GM19455 (cell line): Measurements from ENCODE around the gene CCBE1.

ENCODE experiments used
- ATAC-seq: cut with Tn5 transposase; IDR thresholded peaks from one replicate; pipeline ENCODE4 v1.9.1; 2021; ENCODE audit not compliant: unreplicated experiment

Gene CCBE1

DNA sequence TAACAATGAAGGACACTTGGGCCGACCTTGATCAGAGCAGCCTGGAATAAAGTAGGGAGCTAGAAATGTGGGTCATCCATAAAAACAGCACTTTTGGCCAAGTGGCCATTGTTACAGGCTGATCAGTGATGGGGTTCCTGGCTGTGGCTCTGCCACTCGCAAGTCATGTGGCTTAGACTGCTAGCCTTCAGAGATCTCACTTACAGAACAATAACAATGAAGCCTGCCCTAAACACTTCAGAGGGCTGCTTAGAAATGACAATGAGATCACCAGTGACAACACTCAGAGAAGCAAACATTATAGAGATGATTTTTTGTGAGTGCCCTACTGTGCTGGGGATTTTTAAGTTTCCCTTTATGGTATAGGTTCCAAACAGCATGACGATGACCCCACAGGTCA, 230.2 kb downstream of the CCBE1 start:
- ATAC-seq, result no peak

DNA sequence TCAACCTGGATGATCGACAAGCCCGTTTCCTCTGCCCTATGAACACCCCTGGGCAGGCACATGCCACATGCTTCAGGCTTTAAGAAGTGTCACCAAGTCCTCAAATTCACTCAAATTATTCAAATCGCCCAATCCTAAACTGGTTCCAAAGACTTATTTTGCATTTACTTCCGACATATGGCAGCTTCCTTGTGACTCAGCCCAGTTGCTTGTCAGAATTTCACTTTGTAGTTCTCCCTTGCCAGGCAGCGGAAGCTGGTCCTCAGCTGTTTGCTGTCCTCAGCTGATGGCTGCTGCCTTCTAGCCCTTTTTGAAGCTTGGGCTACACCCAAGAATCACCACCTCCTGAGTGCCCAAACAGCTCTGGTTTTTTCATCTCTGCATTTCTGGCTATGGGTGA, 232.7 kb downstream of the CCBE1 start:
- ATAC-seq, result no peak

DNA sequence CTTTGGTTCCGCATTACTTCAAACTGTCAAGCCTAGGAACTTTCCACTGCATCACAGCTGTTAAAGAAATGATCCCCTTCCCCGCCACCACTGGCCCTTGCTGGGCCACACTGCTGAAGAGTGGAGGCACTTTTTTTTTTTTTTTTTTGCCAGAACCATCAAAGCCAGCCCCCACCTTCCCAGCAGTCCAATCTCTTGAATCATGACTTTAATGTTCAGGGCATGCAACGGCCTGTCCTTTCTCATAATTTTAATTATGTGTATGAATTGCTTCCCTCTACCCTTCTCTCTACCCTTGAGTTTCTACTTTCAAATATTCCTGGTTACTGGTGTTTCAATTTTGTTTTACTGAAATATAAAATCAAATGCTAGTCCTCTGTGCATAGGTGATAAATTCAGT, 236.1 kb downstream of the CCBE1 start:
- ATAC-seq, result no peak

DNA sequence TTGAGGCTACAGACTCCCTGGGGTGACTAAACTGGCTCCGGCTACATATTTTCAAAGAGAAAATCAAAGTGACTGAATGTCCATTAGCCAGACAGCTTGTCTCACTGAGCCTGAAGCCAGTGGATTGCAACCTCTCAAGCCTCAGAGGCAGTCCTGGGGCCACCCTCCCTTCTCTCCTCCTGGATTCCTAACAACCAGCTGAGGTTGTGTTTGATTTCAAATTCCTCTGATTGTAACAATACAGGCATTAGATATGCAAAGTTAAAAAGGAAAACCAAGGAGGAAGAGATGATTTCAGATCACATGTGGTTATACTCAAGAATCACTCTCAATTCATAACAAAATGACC, 237.2 kb downstream of the CCBE1 start:
- no peak for ATAC-seq

DNA sequence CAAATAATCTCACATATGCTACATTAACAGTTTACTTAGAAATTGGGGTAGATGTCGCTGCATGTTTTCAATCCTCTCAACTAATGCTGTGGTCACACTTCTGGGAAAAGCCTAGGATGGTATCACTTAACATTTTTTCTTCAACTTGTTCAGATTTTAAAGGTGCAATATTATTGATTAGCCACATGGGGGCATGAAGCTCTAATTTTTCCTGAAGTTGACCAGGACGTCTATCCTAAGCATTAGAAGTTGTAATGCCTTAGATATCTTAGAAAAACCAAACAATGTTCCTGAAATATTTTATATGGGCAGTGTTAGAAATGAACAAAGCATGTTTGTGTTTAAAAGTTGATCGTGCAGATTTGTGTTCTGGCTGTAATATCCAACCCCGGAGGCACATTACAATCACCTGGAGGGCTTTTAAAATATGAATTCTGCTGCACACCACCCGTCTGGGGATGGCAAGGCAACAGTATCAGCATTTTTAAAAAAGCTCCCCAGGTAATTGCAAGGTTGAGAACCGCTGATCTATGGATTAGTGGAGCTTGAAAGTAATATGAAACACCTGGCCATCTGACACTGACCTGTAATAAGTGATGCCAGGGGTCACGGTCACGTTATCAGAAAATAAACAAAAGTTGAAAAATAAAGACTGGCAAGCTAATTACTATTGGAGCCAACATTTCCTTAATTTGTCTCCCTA, 237.7 kb downstream of the CCBE1 start:
- no peak for ATAC-seq

DNA sequence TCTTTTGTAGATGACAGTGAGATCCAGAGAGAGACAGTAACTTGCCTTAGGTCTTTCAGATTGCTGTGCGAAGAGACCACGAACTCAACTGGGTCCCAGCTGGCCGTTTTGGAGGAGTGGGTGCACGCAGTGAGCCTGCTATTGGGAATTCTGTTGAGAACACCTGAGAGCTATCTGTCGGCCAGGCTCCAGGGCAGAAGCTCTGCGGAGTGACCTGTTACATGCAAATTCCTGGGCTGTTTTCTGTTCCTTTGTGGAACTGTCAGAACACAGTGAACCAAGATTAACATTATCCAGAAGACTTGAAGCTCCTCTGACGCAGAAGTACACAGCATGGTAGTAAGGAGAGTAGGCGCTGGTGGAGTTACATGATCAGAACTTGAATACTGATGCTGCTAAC, 238.6 kb downstream of the CCBE1 start:
- ATAC-seq, result no peak

DNA sequence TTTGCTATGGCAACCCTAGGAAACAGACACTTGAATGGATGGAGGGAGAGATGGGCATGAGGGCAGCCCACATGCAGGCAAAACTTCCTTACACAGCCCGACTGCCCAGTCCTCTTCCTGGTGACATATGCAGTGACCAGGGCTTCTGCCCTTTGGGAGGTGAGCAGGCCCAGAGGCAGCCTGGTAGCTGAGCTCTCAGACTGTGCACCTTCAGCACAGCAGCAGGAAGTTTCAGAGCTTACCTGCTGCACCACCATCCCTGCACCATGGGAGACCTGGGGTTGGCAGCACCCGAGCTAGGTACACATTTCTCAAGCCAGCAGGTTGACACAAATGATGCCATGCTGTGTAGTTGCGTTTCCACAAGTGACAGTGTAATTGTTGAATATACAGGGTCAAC, 240.6 kb downstream of the CCBE1 start:
- ATAC-seq, result no peak

DNA sequence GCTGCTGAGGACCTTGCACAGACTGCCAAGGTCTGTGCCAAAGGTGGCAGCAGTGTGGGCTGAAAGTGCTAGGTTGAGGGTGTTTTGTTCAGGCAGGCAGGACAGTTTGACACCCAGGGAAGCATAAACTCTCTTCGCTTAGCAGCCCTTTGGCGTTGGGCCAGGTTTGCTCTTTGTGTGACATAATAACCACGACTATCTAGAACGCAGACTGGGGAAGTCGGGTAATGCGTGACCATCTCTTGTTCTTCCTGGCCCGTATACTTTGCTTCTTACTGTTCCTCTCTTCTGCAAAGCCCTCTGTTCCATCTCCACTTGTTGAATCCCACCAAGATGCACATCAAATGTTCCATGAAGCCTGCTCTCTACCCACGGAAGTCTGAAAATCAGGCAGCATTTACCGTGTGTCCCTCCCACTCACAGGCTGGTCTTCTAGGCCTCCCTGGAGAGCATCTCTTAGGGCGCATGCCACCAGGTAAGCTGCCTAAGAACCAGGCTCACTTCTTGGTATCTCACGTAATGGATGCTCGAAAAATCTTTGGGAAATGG, 241.4 kb downstream of the CCBE1 start:
- no peak for ATAC-seq

DNA sequence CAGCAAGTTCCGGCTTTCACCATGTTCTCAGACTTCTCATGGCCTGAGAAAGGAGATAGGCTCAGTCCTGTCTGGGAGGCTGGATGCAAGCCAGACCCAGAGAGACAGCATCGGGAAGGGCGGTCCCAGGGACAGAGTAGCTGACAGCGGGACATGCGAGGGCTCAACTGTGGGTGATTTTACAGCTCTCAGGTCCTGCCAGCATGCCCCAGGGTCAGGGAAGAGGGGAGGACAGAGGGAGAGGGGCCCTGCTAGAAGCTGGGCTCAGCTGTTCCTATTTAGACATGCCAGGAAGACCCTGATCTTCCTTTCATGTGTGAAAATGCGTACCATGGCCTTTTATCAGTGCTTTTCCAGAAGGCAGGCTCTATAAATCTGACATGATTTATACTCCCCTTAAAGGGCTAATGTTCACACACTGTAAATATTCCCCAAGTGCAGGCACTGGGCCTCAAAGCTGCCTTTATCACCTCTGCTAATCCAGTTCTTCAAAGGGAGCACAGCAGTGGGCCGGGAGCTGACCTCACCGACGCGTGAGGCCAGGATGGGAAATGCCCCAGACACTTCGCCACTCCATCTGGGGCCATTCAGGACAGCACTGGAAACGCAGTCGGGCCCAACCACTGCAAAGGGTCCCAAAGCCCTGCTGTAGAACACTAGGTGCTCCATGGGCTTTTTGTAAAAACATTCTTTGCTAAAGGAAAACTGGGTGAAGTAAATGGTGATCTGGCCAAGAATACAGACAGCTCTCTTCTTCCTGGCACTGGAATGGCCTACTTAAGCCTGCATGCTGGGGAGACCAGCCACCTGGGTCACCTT, 242.1 kb downstream of the CCBE1 start:
- ATAC-seq, result no peak

DNA sequence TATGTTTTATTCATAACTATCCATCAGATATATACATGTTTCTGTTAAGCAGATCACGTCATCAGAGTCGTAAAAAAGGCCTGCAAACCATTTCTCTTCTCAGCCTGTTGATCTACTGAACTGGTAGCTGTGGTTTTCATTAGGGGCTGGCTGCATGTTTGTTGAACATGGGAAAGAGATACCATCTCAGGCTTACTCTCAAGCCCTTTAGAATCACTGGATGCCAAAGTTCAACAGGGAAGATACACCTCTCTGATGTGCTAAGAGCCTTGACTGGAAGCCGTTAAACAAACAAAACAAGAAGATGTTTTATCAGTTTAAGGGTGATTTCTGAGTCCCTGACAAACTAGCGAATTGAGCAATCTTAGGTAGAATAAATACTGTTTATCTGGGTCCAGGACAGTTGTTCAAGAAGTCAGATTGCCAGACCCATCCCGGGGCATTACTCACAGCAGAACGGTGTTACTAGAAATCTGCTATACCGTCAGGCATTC, 243.7 kb downstream of the CCBE1 start:
- ATAC-seq, result no peak

DNA sequence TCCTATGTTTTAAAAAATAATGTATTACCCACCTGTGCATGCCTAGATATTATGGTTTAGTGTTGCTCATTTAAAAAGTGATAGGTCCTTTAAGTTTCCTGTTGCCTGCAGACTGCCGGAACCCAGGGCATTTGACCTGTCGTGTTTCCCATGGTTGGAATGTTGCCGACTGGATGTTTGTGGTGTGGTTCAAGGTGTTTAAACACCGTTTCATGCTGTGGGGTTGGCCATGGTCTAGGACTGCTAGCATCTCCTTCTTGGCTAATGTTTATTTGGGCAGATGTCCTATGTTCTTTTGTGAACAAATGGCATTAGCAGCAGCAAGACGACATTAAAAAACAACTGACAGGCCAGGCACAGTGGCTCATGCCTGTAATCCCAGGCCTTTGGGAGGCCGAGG, 245.3 kb downstream of the CCBE1 start:
- no peak for ATAC-seq

DNA sequence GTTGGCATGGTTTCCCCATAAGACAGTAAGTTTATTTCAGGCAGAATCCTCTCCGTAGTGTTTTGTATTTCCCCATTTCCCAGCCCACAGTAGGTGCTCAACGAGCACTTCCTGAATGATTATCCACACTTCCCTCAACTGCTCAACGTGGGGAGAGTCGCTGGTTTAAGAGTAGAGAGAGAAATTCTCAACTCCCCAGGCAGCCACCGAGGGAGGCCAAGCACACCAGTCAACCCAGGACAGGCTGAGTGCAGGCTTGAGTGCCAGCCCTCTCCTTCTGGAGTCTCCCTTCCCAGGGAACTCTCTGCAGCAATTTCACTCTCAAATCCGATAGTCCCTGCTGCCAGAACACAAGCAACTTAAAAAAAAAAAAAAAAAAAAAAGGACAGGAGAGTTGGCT, 246.2 kb downstream of the CCBE1 start:
- ATAC-seq, result no peak

DNA sequence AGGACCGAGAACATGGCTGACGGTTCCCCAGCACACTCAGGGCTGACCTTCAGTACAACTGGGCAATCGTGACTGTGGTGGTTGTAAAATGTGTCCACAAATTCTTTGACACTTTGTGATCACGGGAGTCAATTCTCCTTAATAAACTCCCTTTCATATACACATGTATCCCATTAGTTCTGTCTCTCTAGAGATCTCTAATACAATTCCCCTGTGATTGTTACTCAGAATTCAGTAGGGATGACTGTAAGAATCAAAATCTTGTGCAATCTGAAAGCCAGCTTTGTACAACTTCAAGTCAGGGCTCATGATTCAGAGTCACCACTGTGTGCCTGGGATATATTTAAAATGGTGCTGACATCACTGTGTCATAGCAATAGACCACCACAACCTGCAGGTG, 248.7 kb downstream of the CCBE1 start:
- ATAC-seq, result no peak

DNA sequence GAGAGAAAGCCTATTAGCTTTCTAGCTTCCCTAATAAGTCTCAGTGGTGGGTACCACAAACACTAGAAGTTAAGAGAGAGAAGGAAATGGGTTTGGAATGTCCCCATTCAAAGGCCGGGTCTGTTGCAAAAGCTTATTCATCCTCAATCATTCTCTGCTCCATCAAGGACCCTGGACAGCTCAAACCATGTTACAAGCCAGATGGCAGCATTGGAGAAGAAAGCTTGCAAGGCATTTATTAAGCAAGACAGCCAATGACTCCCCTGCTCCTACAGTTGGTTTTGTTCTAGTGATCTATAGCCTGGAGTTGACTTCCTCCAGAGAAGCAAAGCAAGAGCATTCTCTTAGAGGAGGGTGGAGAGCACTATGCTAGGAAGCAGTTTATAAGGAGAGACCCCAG, 251.2 kb downstream of the CCBE1 start:
- ATAC-seq, result no peak

DNA sequence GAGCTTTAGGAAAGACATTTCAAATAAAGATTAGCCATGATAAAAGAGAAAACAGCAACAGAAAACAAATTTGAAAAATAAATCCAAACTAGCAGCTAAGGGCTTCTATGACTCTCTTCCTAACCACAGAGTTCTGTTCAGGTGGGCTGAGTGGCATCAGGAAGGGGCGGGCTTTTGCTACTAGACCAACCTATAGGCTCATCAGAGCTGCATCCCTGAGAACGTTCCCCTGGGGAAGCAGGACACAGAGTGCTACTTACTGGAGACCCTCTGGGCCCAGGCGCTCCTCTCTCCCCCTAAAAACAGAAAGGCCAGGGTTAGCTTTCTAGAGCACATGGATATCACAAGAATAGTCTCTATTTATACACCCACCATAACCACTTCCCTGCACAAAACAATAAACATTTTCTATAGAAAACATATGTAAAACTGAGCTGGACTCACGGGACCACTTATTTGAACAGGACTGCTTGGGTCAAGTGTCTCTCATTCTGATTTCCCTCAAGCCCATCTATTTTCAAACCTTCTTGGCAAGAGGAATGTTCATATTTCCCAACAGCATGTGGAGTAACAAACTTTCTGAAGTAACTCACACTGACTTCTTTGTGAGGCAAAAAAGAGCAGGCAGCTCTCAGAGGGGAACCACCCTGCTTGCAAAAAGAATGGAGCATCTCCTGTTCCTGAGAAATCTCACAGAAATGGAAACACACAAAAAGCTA, 259.2 kb downstream of the CCBE1 start:
- no peak for ATAC-seq

DNA sequence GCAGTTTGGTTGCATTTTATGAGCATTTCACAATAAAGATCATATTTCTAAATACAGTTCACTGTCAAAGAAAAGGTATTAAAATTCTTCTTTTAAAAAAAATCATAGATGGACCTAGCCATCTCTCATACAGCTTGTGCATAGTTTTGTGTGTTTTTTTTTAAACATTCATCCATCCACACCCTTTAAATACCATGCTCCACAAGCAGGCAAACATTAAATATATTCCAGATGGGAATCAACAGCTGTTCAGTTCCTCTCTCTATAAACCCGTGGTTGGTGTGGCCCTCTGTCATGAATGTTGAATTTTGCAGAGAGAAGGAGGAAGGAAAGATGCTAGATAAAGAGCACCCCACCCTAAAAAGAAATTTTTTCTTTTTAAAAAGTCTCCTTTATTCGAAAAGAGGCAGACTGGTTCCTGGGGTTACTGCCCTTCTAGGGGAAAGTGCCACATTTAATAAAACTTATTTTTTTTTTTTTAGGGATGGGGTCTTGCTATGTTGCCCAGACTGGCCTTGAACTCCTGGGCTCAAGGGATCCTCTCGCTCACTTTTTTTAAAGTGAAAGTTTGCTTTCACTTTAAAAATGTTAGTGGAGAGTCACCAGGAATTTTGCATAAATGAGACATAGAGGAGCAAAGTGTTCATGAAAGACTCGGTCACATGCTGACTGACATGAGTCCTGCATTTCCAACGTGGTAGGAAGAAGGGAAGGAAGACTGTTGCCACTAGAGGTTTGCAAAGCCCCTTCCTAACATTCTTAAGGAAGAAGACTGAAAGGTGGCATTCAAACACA, 264.2 kb downstream of the CCBE1 start:
- ATAC-seq, result no peak

DNA sequence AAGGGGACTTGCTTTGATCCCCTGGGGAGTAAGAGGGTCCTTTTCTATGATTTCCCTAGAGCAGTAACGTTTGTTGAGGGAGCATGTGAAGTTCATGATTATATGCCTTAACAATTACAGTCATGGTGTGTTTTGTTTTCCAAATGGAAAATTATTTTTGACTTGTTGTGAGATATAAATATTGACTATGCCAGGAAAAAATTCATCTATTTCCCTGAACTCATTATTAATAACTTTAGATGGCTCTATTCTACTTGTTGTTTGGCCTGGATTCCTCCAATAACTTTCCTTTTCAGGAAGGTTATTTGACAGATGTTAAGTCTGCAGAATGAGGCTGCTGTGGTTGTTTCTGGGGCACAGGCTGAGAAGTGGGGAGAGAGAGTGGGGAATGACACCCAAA, 266.1 kb downstream of the CCBE1 start:
- no peak for ATAC-seq

DNA sequence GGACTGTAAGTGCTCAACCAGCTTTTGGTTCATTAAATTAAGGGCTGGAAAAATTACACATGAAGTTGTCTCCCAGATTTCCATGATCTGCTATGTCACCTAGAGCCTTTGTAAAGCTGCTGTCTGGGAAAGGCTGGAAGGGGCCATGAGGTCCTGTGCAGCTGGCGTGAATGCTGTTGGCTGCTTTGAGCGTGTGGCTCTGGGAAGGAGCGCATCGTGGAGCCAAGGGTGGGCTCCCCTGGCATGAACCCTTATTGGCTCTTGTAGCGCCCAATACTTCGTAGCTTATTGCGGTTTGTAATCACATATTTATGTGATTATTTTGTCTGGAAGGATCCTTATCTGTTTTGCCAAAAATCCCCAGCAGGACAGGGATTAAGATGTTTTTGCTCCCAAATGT, 267.6 kb downstream of the CCBE1 start:
- ATAC-seq, result no peak

DNA sequence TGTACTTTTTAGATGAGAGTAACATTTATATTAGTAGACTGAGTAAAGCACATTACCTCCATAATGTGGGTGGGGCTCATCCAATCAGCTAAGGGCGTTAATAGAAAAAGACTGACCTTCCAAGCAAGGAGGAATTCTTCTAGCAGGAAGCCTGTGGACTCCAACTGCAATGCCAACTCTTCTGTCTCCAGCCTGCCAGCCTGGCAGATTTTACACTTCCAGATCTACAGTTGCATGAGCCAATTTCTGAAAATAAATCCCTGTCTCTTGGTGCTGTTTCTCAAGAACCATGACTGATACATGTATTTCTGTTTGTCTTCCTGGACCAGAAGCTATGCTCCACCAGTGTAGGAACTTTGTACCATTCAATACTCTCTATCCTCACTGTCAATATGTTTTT, 269.2 kb downstream of the CCBE1 start:
- ATAC-seq, result no peak

DNA sequence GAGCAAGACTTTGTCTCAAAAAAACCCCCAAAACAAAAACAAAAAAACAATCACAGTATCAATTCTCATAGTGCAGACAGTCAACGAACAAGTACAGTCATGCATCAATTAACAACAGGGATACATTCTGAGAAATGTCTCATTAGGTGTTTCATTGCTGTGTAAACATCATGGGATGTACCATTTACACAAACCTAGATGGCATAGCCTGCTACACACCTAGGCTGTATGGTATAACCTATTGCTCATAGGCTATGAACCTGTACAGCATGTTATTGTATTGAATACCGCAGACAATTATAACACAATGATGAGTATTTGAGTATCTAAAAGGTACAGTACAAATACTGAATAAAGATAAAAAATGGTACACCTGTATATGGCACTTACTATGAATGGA, 270.4 kb downstream of the CCBE1 start:
- ATAC-seq, result no peak

DNA sequence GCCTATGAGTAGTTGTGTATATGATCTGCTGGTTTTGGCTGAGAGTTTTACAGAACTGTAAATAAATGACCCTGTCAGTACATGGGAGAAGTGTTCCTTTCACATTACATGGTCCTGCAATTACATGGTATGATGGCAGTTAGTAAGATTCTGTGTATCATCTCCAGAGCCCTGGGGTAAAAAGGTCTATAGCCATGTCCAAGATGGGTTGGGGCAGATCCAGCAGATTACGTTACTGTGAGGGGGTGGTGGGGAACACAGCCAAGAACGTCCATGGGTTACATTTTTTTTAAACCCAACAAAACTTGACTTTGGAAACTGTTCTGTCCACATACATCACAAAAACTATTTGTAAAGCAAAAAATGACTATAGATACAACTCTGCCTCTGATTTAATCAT, 274.0 kb downstream of the CCBE1 start:
- no peak for ATAC-seq
